HL-60 (cell line): ENCODE measurements around the gene KCTD19.

Experiments used
- DNase-seq, 2 experiments: peaks; one replicate each; pipeline ENCODE4 v3.0.0-alpha.2; 2010 to 2020; ENCODE audit warnings: low read depth in 1 of 2, low spot score in 1 of 2
- H3K27ac ChIP-seq: fragments of 250-450 bp; sonication (Bioruptor Pico); replicated peaks from 2 replicates; pipeline ENCODE4 v1.5.1; 2020; ENCODE audit warnings: mild to moderate bottlenecking, moderate library complexity
- H3K27me3 ChIP-seq: fragments of 250-450 bp; sonication (Bioruptor Pico); 2 replicates; pipeline ENCODE4 v1.5.1; 2021; ENCODE audit warnings: mild to moderate bottlenecking, moderate library complexity; ENCODE audit not compliant: insufficient read depth, poor library complexity, severe bottlenecking
- H3K4me3 ChIP-seq: replicated peaks from 2 replicates; pipeline ENCODE4 v1.5.1; 2011; ENCODE audit warnings: mild to moderate bottlenecking, control low read depth, low read length; ENCODE audit not compliant: insufficient read depth
- CTCF ChIP-seq: IDR thresholded peaks from one replicate; pipeline ENCODE4 v1.5.1; 2011; ENCODE audit warnings: low read length, control low read depth, inconsistent platforms; ENCODE audit not compliant: insufficient read depth
- GABPA ChIP-seq: IDR thresholded peaks from 2 replicates; pipeline ENCODE4 v1.6.1; 2012; ENCODE audit warnings: low read depth
- POLR2AphosphoS5 ChIP-seq: IDR thresholded peaks from 2 replicates; pipeline ENCODE4 v1.6.1; 2012; ENCODE audit warnings: low read depth
- SPI1 ChIP-seq: IDR thresholded peaks from 2 replicates; pipeline ENCODE4 v1.6.1; 2012; ENCODE audit warnings: low read depth, mild to moderate bottlenecking, borderline replicate concordance
- TF ChIP-seq, protein P1 (sequence below): IDR thresholded peaks from 2 replicates; pipeline ENCODE4 v1.6.1; 2012; ENCODE audit warnings: low read depth; ENCODE audit not compliant: insufficient replicate concordance

KCTD19 gene

DNA sequence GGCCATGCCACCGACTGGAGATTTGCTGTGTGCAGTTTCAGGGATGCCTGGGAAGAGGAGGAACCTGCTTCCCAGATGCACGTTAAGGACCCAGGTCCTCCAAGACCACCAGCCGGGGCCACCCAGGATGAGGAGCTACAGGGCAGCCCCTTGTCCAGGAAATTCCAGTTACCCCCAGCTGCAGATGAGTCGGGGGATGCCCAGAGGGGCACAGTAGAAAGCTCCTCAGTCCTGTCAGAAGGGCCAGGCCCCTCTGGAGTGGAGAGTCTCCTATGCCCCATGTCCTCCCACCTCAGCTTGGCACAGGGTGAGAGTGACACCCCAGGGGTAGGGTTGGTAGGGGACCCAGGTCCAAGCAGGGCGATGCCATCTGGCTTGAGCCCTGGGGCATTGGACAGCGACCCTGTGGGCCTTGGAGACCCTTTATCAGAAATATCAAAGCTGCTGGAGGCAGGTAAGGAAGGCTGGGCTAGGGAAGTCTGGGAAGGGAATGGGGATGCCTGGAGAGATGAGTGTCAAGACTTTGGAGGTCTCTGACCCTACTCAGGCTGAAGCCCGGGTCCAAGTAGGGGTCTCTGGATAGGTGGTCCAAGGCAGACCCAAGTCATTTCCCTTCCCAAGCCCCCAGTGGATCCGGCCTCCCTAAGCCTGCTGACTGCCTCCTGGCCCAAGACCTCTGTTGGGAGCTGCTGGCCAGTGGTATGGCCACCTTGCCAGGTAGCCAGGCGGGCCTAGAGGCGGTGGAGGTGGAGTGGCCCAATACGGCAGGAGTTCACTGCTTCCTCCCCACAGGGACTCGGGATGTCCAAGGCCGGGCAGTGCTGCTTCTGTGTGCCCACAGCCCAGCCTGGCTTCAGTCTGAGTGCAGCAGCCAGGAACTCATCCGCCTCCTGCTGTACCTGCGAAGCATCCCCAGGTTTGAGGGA, 46.2 kb downstream of the KCTD19 start:
- H3K27ac ChIP-seq, result no peak overlapping the region
- no peak overlapping the region for H3K4me3 ChIP-seq
- DNase-seq, result no peak
- TF ChIP-seq, protein P1, sequence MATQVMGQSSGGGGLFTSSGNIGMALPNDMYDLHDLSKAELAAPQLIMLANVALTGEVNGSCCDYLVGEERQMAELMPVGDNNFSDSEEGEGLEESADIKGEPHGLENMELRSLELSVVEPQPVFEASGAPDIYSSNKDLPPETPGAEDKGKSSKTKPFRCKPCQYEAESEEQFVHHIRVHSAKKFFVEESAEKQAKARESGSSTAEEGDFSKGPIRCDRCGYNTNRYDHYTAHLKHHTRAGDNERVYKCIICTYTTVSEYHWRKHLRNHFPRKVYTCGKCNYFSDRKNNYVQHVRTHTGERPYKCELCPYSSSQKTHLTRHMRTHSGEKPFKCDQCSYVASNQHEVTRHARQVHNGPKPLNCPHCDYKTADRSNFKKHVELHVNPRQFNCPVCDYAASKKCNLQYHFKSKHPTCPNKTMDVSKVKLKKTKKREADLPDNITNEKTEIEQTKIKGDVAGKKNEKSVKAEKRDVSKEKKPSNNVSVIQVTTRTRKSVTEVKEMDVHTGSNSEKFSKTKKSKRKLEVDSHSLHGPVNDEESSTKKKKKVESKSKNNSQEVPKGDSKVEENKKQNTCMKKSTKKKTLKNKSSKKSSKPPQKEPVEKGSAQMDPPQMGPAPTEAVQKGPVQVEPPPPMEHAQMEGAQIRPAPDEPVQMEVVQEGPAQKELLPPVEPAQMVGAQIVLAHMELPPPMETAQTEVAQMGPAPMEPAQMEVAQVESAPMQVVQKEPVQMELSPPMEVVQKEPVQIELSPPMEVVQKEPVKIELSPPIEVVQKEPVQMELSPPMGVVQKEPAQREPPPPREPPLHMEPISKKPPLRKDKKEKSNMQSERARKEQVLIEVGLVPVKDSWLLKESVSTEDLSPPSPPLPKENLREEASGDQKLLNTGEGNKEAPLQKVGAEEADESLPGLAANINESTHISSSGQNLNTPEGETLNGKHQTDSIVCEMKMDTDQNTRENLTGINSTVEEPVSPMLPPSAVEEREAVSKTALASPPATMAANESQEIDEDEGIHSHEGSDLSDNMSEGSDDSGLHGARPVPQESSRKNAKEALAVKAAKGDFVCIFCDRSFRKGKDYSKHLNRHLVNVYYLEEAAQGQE, result no peak
- TF ChIP-seq SPI1 (no peak), CTCF (no peak), POLR2AphosphoS5 (no peak), GABPA (no peak)
- no peaks in the 10 kb centered on the region for H3K27me3 ChIP-seq

DNA sequence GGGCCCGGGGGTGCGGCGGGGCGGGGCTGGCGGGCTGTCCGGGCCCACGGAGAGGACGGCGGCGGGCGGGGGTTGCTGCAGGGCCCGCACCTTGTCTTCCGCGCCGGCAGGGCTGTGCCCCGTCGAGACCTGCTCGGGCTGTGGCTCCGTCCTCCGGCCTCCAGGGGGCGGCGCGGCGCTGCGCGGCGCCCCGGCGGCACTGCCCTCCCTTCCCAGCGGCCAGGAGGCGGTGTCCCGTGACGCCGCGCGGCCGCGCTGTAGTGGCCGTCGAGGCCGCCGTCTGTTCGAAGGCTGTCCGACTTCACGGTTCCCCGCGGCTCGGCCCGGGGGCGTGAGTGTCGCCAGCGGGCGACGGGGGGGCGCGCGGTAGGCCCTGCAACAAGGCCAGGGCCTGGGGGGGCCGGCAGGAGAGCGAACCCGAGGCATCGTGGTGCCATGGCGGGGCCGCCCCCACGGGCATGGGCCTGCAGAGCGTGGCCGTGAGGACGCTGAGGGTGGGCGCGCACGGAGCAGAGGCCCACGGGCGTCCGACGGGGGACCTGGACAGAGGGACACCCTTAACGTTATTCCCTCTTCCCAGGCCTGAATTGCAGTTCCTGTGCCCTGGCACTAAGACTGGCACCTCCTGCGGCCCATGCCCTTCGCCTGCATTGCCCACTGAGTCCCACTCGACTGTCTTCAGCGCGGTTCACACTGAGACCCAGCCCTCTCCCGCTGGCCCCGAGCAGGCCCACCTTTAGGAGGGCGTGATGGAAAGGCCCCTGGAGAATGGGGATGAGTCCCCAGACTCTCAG, 47.0 kb downstream of the KCTD19 start, which contains the start of gene PLEKHG4:
TSS of gene PLEKHG4 (plus strand) at position 237 of the 794 bp plus-strand sequence. CDS start at position 750, 513 bp downstream.
- DNase-seq, result peak; percentile 67 to 76
- Histone ChIP-seq H3K27ac (peak within 1 kb of the TSS; percentile 72), H3K27me3 (no peaks in the 10 kb centered on the region), H3K4me3 (peak within 1 kb of the TSS; percentile 46)
- TF ChIP-seq CTCF (peak; percentile 39), GABPA (no peak), POLR2AphosphoS5 (peak; percentile 52; the same call in 1 of the 2 replicates)

DNA sequence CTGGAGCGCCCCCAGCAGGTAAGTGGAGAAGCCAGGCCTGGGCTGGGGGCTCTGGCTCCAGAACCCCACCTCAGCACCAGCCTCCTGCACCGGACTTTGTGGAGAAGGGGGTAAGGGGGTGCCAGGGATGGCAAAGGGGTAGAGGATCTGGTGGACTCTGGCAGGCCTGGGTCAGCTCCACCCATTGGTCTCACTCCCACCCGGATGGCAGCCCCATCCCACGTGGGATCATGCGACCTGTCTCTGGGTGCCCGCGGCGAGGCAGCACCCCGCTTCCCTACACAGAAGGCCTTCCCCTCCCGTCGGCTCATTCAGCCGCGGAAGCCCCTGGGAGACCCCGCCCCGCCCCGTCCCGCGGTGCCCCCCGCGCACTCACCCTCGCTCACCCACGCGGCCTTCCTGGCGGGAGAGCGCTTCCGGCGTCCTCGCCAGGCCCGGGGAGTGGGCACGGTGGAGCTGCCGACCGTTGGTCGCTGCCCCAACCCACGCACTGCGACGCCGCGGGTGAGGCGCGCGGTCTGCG, 47.7 kb downstream of the KCTD19 start:
- Histone ChIP-seq H3K27me3 (no peaks in the 10 kb centered on the region), H3K4me3 (peak overlapping the region; percentile 46), H3K27ac (peak overlapping the region; percentile 72)
- DNase-seq, result peak; percentile 37 to 65
- no peak for TF ChIP-seq POLR2AphosphoS5
- no peak for TF ChIP-seq CTCF
- no peak for TF ChIP-seq SPI1
- TF ChIP-seq GABPA, result no peak
- TF ChIP-seq, protein P1, result no peak
